AG09319 (cell line): ENCODE measurements around the gene GRM1.

Source experiments
- DNase-seq: peaks from one replicate; pipeline ENCODE4 v3.0.0-alpha.2; 2010; ENCODE audit warnings: low read depth; ENCODE audit errors: extremely low read depth
- CTCF ChIP-seq: IDR thresholded peaks from 2 replicates; pipeline ENCODE4 v1.5.1; 2011; ENCODE audit warnings: low read depth, mild to moderate bottlenecking, inconsistent platforms, low read length, moderate library complexity

Gene GRM1

GRCh38 chr6:146305951-146306350 lies 277.1 kb downstream of the GRM1 start:
- no peak for TF ChIP-seq CTCF
- no peak for DNase-seq

GRCh38 chr6:146310628-146311027 lies 281.8 kb downstream of the GRM1 start:
- DNase-seq, result no peak

GRCh38 chr6:146311079-146311478 lies 282.2 kb downstream of the GRM1 start:
- DNase-seq, result no peak
- no peak for TF ChIP-seq CTCF

More at GRCh38 chr6:146310628-146311027, 281.8 kb downstream of the GRM1 start:
- TF ChIP-seq CTCF, result no peak

GRCh38 chr6:146312608-146313007 lies 283.7 kb downstream of the GRM1 start:
- DNase-seq, result no peak
- no peak for TF ChIP-seq CTCF

GRCh38 chr6:146315381-146316174 lies 286.7 kb downstream of the GRM1 start:
- no peak for DNase-seq
- no peak for TF ChIP-seq CTCF

GRCh38 chr6:146316175-146316495 lies 287.3 kb downstream of the GRM1 start:
- TF ChIP-seq CTCF, result no peak
- no peak for DNase-seq

- DNase-seq, result no peak
- no peak for TF ChIP-seq CTCF
Observed at GRCh38 chr6:146331013-146331412, 302.2 kb downstream of the GRM1 start.
